Liver (tissue), 9 donors: ENCODE results near the gene ACACB. TPM values are rescaled to one million over a fixed set of nuclear protein-coding genes. Genes with fewer than 3 reads are reported as not detected.

Experiments used
- DNase-seq: peaks from one replicate; pipeline ENCODE4 v3.0.0-alpha.2; 2017; ENCODE audit warnings: low spot score
- H3K27ac ChIP-seq, 2 donors: one replicate each; pipeline ENCODE4 v1.7.0; 2013; ENCODE audit warnings: inconsistent platforms in 2 of 2, low read length in 2 of 2, control low read depth in 1 of 2, low read depth in 1 of 2, mild to moderate bottlenecking in 1 of 2
- H3K27me3 ChIP-seq, 4 donors: one replicate each; pipeline versions ENCODE4 v1.6.1 to v1.7.0; 2013; ENCODE audit warnings: low read length in 3 of 4, inconsistent platforms in 1 of 4, mild to moderate bottlenecking in 1 of 4, moderate library complexity in 1 of 4; ENCODE audit not compliant: control insufficient read depth in 4 of 4, insufficient read depth in 4 of 4
- H3K36me3 ChIP-seq, 4 donors: one replicate each; pipeline versions ENCODE4 v1.6.1 to v1.7.0; 2013; ENCODE audit warnings: low read length in 3 of 4, mild to moderate bottlenecking in 3 of 4, low read depth in 1 of 4, moderate library complexity in 1 of 4; ENCODE audit not compliant: control insufficient read depth in 4 of 4, insufficient read depth in 3 of 4
- H3K4me1 ChIP-seq, 4 donors: one replicate each; pipeline versions ENCODE4 v1.6.1 to v1.7.0; 2013; ENCODE audit warnings: low read length in 3 of 4, mild to moderate bottlenecking in 3 of 4, moderate library complexity in 1 of 4; ENCODE audit not compliant: control insufficient read depth in 4 of 4, insufficient read depth in 4 of 4
- H3K4me3 ChIP-seq, 3 donors: one replicate each; pipeline versions ENCODE4 v1.6.1 to v1.7.0; 2013; ENCODE audit warnings: low read length in 3 of 3, control low read depth in 1 of 3, low read depth in 1 of 3, mild to moderate bottlenecking in 1 of 3
- H3K9ac ChIP-seq, 2 donors: one replicate each; pipeline ENCODE4 v1.7.0; 2013; ENCODE audit warnings: low read length in 2 of 2, mild to moderate bottlenecking in 2 of 2, moderate library complexity in 2 of 2, control low read depth in 1 of 2, low read depth in 1 of 2
- H3K9me3 ChIP-seq, 4 donors: one replicate each; pipeline versions ENCODE4 v1.6.1 to v1.7.0; 2013; ENCODE audit warnings: low read length in 3 of 4; ENCODE audit not compliant: control insufficient read depth in 4 of 4
- CTCF ChIP-seq: fragments of 150-350 bp; IDR thresholded peaks from 2 replicates; pipeline ENCODE4 v1.5.1; 2017; ENCODE audit warnings: improper control_type of control experiment, low read depth, low read length; ENCODE audit not compliant: missing input control
- FOXA1 ChIP-seq: IDR thresholded peaks from 2 replicates; pipeline ENCODE4 v1.6.1; 2016; ENCODE audit warnings: antibody characterized with exemption
- FOXA2 ChIP-seq: IDR thresholded peaks from 2 replicates; pipeline ENCODE4 v1.6.1; 2016; ENCODE audit warnings: antibody characterized with exemption
- GABPA ChIP-seq, 2 donors: IDR thresholded peaks in 1 of 2; conservative IDR thresholded peaks in 1 of 2; 2 replicates each; pipeline ENCODE4 v1.6.1; 2016; ENCODE audit warnings: antibody characterized with exemption in 2 of 2, mild to moderate bottlenecking in 1 of 2, moderate library complexity in 1 of 2
- HNF4A ChIP-seq, 2 donors: conservative IDR thresholded peaks; 2 replicates each; pipeline ENCODE4 v1.6.1; 2016; ENCODE audit warnings: antibody characterized with exemption in 2 of 2, mild to moderate bottlenecking in 2 of 2
- HNF4G ChIP-seq: IDR thresholded peaks from 2 replicates; pipeline ENCODE4 v1.6.1; 2016; ENCODE audit warnings: antibody characterized with exemption
- JUND ChIP-seq, 2 donors: IDR thresholded peaks; 2 replicates each; pipeline ENCODE4 v1.6.1; 2016; ENCODE audit warnings: antibody characterized with exemption in 2 of 2
- NR2F2 ChIP-seq: IDR thresholded peaks from 2 replicates; pipeline ENCODE4 v1.6.1; 2016; ENCODE audit warnings: antibody characterized with exemption
- RAD21 ChIP-seq, 2 donors: IDR thresholded peaks; 2 replicates each; pipeline ENCODE4 v1.6.1; 2016; ENCODE audit warnings: antibody characterized with exemption in 2 of 2, mild to moderate bottlenecking in 2 of 2
- REST ChIP-seq: IDR thresholded peaks from 2 replicates; pipeline ENCODE4 v1.6.1; 2016; ENCODE audit warnings: antibody characterized with exemption, mild to moderate bottlenecking
- RXRA ChIP-seq, 2 donors: IDR thresholded peaks; 2 replicates each; pipeline ENCODE4 v1.6.1; 2017 to 2018; ENCODE audit warnings: antibody characterized with exemption in 2 of 2, mild to moderate bottlenecking in 1 of 2
- SP1 ChIP-seq: IDR thresholded peaks from 2 replicates; pipeline ENCODE4 v1.6.1; 2018; ENCODE audit warnings: antibody characterized with exemption, mild to moderate bottlenecking
- TAF1 ChIP-seq: conservative IDR thresholded peaks from 2 replicates; pipeline ENCODE4 v1.6.1; 2016; ENCODE audit warnings: antibody characterized with exemption, mild to moderate bottlenecking
- YY1 ChIP-seq: IDR thresholded peaks from 2 replicates; pipeline ENCODE4 v1.6.1; 2016; ENCODE audit warnings: antibody characterized with exemption, mild to moderate bottlenecking
- WGBS: extraction: QIAGEN DNeasy Blood & Tissue Kit; methylation state at CpG from one replicate; pipeline ENCODE4 v1.1.7; 2013; 5-methylcytosine and 5-hydroxymethylcytosine counted together
- polyA plus RNA-seq, 2 donors: library from polyadenylated mRNA; stranded (reverse) in 1 of 2; unstranded in 1 of 2; fragments of 200-250 nt in 1 of 2; fragments of >200 nt in 1 of 2; fragmentation: Nextera tagmentation in 1 of 2; extraction: Ambion mirVana in 1 of 2; gene quantifications; one replicate each; pipeline versions ENCODE4 v1.2.1 to v1.2.3, GENCODE V29; 2013 to 2015
- total RNA-seq, 2 donors: library from RNA; depleted of rRNA; stranded (reverse); fragments of >200 nt; gene quantifications; one replicate each; pipeline ENCODE4 v1.2.3, GENCODE V29; 2014
- TF ChIP-seq, protein P1 (sequence below): IDR thresholded peaks from 2 replicates; pipeline ENCODE4 v1.6.1; 2016; ENCODE audit warnings: antibody characterized with exemption
- TF ChIP-seq, protein P2 (sequence below): IDR thresholded peaks from 2 replicates; pipeline ENCODE4 v1.6.1; 2016; ENCODE audit warnings: antibody characterized with exemption
- donor health status: healthy.
- donor health status: healthy.
- donor health status: healthy.
- donor health status: healthy.
- donor health status: healthy.

The ACACB gene
- total and polyA plus RNA-seq, 4 donors, result 12.9 to 288 (median 52.1) TPM

DNA sequence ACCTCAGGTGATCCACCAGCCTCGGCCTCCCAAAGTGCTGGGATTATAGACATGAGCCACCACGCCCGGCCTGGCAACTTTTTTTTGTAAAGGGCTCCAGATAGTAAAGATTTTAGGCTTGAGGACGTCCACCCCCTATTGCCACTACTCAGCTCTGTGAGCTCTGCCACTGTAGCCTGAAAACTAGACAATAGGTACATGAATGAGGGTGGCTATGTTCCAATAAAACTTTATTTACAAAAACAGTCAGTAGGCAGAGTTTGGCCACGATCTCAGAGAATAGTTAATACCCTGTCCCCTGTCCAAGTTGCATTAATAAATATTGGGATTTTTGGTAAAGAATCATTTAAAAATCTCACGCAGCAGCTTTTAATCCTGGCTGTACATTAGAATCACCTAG lies 102.6 kb downstream of the ACACB start:
- Histone ChIP-seq H3K27ac (no peak overlapping the region), H3K9ac (no peak overlapping the region), H3K4me1 (no peaks in the 10 kb centered on the region), H3K27me3 (no peaks in the 10 kb centered on the region), H3K9me3 (no peaks in the 10 kb centered on the region), H3K4me3 (no peak overlapping the region), H3K36me3 (peaks cover 34 to 81% (median 52%) of the 10 kb centered on the region in 4 donors)
- DNase-seq, result no peak
- TF ChIP-seq CTCF, result no peak
- no peak for TF ChIP-seq REST
- TF ChIP-seq FOXA1, result no peak
- no peak for TF ChIP-seq JUND (IDR thresholded peaks at IDR 0.05)
- TF ChIP-seq FOXA2, result no peak
- TF ChIP-seq NR2F2, result no peak
- TF ChIP-seq, protein P1, sequence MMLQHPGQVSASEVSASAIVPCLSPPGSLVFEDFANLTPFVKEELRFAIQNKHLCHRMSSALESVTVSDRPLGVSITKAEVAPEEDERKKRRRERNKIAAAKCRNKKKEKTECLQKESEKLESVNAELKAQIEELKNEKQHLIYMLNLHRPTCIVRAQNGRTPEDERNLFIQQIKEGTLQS, result no peak
- no peak for TF ChIP-seq HNF4A (conservative IDR thresholded peaks at IDR 0.05)
- TF ChIP-seq RXRA (IDR thresholded peaks at IDR 0.05), result no peak
- TF ChIP-seq, protein P2, sequence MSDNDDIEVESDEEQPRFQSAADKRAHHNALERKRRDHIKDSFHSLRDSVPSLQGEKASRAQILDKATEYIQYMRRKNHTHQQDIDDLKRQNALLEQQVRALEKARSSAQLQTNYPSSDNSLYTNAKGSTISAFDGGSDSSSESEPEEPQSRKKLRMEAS, result no peak
- no peak for TF ChIP-seq GABPA (IDR thresholded peaks at IDR 0.05 in 1 of 2, conservative IDR thresholded peaks at IDR 0.05 in 1 of 2)
- WGBS, result 90% methylated on average over 6 of the region's 6 CpGs

- Histone ChIP-seq H3K4me3 (no peak overlapping the region), H3K9me3 (no peaks in the 10 kb centered on the region), H3K36me3 (peaks cover 31 to 82% (median 51%) of the 10 kb centered on the region in 4 donors), H3K27me3 (no peaks in the 10 kb centered on the region), H3K4me1 (no peaks in the 10 kb centered on the region), H3K9ac (no peak overlapping the region), H3K27ac (no peak overlapping the region)
- 71% methylated on average over 2 of the region's 2 CpGs for whole genome bisulfite sequencing
- no peak for DNase-seq
- no peak for TF ChIP-seq HNF4G
- TF ChIP-seq, protein P2, result no peak
- no peak for TF ChIP-seq NR2F2
- no peak for TF ChIP-seq FOXA2
- TF ChIP-seq TAF1, result no peak
- no peak for TF ChIP-seq GABPA (IDR thresholded peaks at IDR 0.05 in 1 of 2, conservative IDR thresholded peaks at IDR 0.05 in 1 of 2)
- TF ChIP-seq HNF4A (conservative IDR thresholded peaks at IDR 0.05), result no peak
- no peak for TF ChIP-seq RXRA (IDR thresholded peaks at IDR 0.05)
- TF ChIP-seq RAD21 (IDR thresholded peaks at IDR 0.05), result no peak
- TF ChIP-seq, protein P1, result no peak
- TF ChIP-seq SP1, result no peak
- no peak for TF ChIP-seq REST
- TF ChIP-seq CTCF, result no peak
- no peak for TF ChIP-seq YY1
- TF ChIP-seq JUND (IDR thresholded peaks at IDR 0.05), result no peak
- TF ChIP-seq FOXA1, result no peak
These were observed 103.6 kb downstream of the ACACB start for GRCh38 chr12:109219938-109220337.
